NCI-H82 treated with DMSO at 0.1 percent for 48 hours (cell line): ENCODE measurements around the gene EPN2.

Source experiments
- DNase-seq: peaks from one replicate; lab custom pipeline; 2025; ENCODE audit not compliant: unreplicated experiment; lab: John Stamatoyannopoulos, UW

The EPN2 gene

DNA sequence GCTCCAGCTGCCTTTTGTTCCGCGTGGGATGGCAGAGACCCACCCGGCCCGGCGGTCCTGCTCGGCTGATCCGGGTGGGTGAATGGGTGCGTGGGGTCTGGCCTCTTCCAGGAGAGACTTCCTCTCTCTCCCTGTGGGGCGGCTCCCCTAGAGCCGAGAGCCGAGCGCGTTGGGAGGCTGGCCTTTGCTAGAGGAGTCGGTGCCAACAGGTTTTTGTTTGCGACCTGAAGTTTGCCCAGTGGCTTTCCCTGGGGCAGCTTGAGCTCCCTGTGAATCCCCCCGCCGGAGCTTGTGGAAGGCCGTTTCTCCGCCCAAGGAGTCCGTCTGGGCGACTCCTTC is 970 bp downstream of the EPN2 start:
- DNase-seq = no peak

DNA sequence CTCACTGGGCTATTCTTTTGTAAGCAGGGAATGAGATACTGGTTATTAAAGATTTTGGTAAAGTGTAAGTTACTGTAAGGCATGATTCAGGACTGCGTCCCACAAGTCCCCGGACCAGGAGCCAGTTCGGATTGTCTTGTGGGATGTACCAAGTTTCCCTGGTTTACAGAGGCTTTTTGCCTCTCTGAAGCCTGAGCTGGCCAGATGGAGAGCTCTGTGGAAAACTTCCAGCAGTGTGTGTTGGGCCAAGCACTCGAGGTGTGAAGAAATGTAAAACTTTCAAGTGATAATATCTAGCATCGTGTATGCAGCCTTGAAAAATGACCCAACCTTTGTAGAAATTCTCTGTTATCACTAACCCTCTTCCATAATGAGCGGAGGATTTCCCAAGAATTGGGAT is 2.4 kb downstream of the EPN2 start:
- DNase-seq = no peak

DNA sequence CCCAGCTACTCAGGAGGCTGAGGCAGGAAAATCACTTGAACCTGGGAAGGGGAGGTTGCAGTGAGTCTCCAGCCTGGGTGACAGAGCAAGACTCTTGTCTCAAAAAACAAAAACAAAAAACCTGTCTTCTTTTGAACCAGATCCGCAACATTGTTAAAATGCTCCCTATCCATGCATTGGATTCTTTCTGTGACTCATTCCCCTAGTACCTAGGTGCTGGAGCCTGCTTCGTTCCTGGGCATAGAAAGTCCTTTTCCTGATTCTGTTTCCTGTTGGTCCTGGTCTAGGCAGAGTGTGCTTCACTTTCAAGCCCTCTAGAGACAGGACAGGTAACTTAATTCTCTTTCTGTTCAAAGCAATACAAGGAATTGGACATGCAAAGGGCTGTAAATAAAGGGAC is 5.2 kb downstream of the EPN2 start:
- DNase-seq = no peak

DNA sequence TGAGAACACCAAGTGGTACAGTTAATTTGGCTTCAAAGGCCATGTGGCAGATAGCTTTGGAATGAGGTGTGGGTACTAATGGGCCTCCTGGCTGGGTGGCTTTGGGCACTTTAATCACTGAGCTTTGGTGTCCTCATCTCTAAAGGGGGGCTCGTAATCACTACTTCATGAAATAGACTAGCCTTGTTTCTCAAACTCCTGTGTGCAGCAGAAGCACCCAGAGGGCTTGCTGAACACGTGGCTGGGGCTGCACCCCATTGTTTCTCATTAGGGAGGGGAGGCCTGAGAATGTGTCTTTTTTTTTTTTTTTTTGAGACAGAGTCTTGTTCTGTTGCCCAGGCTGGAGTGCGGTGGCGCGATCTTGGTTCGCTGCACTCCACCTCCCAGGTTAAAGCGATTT is 5.8 kb downstream of the EPN2 start:
- no peak for DNase-seq

DNA sequence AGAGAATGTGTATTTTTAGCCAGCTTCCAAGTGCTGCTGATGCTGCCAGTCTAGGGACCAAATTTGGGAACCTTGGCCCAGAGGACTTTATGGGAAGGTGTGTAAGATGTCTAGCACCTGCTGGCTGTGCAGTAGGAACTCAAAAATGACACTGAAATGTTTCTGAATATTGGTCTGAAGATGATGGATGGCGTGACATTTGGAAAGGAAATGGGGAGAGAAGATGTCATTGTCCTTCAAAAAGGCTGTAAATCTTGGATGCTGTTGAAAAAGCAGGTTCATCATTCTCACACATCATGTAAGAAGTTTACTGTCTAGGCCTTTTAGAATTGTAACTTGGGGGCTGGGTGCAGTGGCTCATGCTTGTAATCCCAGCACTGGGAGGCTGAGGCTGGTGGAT is 6.7 kb downstream of the EPN2 start:
- no peak for DNase-seq

DNA sequence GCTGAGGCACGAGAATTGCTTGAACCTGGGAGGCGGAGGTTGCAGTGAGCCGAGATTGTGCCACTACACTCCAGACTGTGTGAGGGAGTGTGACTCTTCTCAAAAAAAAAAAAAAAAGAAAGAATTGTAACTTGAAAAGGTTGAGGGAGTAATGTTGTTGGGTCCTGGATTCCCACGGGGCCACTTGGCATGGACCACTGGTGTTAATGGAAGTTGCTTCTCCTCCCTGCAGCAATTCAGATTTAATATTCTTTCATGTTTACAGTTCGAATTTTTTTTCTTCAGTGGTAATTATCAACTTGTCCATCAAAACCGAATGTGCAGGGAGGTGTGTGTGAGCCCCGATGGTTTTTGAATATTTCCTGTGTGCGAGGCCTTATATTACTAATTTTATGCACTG is 7.2 kb downstream of the EPN2 start:
- no peak for DNase-seq

DNA sequence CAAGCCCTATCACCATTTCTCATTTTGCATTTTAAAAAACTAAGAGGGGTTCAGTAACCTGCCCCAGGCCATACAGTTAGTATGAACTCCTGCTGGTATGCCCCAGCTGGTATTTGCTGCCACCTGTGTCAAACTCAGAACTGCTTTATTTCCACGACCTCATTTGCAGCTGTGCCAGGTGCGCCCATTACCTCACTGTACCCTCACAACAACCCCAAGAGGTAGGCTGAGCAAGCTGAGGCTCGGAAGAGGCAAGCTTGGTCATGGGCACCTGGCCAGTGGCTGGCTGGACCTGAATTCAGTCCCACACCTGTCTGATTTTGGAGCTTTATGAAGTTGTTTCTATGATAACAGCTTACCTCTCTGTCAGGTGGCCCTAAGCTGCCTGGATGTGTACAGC is 7.6 kb downstream of the EPN2 start:
- no peak for DNase-seq

DNA sequence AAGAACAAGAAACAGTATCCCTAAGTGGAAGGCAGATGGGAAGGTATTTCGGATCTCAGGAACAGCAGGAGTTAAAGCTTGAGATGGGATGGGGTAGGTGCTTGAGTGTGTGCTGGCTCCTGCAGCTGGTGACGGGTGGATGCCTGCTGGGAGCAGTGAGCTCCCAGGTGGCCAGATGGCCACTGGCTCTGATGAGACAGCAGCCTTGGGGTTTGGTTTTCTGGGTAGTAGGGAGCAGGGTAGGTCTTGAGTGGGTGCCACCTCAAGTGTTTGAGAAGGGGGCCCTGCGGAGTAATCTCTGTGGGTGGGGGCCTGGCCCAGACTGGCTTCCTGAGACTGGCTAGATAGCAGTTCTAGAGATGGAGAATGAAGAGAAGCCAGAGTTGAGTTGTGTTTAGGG is 10.3 kb downstream of the EPN2 start:
- no peak for DNase-seq

DNA sequence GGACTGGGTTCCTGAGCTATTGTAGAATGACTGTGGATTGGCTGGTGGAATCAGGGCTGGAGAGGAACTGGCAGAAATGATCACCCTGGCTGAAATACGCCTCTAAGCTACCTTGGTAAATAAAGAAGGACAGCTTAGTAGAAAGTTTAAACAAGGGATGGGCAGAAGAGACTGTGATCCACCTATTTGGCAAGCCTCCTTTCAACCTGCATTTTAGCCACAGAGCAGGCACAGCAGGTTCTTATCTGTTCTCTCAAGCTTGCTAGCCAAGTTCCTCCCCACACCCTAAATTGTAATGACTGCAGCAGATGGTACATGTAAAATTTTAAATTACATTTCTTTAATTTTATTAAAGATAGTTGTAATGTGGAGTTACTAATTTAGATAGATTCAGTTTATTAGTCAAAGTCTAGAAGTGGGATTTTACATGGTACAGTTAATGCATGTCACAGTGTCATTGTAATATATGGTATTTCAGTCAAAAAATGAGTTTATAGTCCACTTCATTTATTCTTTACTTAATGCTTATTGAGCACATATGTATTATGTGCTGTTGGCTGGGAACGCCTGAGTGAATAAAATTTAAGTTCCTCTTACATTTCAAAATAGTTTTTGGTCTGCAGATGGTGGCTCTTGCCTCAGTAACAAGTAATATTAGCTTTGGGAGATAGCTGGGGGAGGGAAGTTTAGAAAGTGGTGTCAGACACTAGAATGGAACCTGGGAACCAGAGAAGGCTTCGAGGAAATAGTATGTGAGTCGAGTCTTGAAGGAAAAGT is 11.2 kb downstream of the EPN2 start:
- DNase-seq = no peak

DNA sequence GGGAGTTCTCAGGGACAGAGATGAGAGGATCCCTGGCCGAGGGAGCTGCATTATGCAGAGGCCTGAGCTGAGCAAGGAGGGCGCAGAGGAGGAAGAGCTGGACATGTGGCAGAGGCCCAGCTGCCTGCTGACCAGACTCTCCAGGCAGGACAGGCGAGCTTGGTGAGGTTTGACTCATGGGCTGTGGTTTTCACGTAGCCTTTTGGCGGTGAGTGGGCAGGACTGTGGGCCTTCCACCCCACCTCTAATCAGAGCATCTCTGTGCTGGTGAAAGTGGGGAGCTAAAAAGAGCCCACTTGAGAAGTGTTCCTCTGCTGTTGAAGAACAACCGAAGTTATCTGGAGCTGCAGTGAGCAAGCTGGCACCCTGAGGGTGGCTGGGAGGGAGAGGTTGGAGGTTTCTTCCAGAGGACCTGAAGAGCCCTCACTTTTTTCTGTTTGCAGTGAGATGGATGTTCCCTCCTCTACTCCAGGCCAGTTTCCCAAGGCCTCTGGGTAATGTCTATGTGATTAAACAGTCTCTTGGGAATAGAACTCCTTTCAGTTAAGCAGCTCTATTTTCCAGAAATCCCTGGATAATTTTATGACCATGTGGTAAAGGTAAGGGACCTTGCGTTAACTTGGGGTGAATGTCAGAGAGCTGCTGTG is 11.9 kb downstream of the EPN2 start:
- DNase-seq = no peak

DNA sequence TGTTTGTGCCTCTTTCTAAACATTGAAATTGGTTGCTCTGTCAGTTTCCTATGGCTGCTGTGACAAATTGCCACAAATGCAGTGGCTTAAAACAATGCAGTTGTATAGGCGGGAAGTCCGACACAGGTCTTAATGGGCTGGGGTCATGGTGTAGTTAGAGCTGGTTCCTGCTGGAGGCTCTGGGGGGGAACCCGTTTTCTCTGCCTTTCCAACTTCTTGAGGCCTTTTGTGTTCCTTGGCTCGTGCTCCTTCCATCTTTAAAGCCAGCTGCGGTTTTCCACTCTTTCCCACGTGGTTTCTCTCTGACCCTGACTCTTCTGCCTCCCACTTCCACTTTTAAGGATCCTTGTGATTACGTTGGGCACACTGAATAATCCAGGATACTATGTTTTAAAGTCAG is 12.5 kb downstream of the EPN2 start:
- no peak for DNase-seq

DNA sequence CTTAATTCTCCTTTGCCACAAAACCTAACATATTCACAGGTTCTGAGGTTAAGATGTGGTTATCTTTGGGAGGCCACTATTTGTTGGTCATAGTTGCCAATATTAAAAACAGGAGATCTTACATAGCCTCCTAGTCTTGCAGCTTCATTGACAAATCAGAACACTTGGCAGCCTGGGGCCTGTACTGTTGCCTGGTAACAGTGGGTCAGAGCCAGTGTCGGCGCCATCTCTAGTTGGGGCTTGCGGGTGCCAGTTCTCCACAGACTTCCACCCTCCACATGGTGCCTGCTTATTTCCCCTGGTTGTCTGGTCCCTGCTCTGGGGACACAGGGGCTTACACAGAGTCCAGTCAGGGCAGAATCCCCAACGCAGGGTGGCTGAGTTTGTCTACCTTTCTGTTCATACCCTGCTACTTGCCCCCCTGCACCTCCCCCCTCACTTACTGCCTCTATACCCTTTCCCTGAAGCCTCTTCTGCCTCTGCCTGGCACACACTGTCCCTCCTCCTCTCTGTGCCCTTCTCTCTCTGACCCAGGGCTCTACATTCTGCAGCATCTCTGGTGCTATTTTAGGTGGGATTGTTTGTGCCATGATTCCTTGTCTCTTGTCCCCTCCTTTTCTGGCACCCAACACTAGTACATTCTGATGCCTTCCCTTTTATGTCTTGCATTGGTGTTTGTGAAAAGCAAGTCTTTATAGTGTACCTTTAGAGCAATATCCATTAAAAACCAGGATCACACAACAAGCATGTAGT is 13.4 kb downstream of the EPN2 start:
- no peak for DNase-seq

DNA sequence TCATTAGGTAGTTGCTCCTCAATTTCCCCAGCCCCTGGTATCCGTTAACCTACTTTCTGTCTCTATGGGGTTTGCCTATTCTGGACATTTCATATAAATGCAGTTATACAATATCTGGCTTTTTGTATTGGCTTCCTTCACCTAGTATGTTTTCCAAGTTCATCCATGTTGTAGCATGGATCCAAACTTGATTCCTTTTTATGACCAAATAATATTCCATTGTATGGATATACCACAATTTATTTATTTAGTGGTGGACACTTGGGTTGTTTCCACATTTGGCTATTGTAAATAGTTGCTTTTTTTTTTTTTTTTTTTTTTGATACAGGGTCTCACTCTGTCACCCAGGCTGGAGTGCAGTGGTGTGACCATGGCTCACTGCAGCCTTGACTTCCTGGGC is 15.9 kb downstream of the EPN2 start:
- DNase-seq = no peak

DNA sequence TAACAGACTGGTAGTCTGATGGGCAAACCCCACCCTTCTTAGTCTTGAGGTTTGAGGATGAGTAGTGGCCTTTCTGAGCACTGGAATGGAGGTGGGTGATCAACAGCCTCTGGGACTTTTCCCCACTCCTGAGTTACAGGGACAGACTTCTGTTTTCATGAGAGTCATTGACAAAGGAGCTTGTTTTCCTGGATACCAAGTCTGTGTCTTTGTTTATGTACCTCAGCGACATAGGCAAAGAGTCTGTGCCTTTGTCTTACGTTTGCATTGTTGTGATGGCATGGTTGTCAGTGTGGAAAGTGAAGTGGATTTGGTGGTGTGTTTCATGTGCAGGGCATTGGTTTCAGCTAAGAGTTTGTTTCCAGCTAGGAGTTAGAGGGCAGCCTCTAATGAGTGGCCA is 17.5 kb downstream of the EPN2 start:
- DNase-seq = no peak

DNA sequence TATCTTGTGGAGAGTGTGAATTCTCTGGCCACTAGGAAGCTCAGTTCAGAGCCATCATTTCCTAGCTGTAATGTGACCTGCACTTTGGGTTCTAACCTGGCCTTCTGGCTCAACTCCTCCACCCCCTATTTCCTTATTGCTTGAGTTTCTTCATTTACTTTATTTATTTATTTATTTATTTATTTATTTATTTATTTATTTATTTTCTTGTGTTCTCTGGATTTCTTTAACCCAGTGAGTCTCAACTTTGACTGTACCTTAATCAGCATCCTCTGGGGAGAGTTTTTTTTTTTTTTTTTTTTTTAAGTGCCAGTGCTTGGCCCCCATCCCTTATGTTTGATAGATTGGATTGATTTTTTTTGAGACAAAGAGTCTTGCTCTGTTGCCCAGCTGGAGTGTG is 18.1 kb downstream of the EPN2 start:
- DNase-seq = no peak

DNA sequence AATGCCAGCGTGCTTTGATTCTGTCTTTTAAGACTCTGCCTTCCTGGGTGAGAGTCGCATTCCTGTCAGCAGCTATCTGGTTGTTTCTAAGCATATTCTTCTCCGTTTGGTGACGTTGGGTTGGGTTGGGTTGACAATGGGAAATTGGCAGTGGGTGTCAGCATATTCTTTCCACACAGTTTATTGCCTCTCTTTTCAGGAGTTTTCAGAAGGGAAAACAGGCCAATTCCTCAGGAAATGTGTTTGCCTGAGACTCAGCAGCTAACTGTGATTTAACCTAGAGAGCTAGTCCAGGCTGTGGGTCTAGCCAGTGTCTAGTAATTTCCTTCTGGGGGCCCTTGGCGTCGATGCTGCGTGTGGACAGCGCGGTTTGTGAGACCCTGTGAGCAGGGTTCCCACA is 21.2 kb downstream of the EPN2 start:
- no peak for DNase-seq

DNA sequence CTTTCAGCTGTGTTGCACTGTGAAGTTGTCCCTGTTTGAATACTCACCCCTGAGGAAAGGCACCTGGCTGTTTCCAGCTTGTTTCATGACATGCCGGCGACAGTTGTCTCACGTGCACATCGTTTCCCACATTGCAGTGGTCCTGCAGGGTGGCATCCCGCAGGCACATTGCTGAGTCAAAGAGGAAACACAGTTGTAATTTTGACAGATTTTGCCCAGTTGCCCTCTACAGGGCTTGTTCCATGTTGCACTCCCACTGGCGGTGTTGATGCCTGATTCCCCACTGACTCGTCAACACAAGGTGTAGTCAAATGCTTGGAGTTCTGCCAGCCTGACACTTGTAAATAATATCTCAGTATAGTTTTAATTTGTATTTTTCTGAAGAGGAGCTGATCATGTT is 23.8 kb downstream of the EPN2 start:
- DNase-seq = no peak

DNA sequence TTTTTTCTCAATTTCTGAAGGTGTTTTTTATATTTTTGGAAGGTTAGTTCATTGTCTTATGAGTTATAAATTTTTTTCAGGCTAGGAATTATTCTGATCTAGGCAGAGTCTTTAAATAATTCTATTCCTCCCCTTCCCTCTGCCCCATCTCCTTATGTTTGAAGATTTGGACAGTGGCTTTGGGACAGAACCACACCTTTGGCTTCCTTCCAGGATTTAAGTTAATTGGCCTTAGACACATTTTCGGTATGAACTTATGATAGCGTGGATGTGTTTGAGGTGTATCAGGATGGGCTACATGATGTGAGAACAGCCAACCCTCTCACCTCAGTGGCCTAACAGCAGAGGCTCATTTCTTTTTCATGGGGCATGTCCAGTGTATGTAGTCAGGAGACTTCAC is 24.3 kb downstream of the EPN2 start:
- DNase-seq = no peak

DNA sequence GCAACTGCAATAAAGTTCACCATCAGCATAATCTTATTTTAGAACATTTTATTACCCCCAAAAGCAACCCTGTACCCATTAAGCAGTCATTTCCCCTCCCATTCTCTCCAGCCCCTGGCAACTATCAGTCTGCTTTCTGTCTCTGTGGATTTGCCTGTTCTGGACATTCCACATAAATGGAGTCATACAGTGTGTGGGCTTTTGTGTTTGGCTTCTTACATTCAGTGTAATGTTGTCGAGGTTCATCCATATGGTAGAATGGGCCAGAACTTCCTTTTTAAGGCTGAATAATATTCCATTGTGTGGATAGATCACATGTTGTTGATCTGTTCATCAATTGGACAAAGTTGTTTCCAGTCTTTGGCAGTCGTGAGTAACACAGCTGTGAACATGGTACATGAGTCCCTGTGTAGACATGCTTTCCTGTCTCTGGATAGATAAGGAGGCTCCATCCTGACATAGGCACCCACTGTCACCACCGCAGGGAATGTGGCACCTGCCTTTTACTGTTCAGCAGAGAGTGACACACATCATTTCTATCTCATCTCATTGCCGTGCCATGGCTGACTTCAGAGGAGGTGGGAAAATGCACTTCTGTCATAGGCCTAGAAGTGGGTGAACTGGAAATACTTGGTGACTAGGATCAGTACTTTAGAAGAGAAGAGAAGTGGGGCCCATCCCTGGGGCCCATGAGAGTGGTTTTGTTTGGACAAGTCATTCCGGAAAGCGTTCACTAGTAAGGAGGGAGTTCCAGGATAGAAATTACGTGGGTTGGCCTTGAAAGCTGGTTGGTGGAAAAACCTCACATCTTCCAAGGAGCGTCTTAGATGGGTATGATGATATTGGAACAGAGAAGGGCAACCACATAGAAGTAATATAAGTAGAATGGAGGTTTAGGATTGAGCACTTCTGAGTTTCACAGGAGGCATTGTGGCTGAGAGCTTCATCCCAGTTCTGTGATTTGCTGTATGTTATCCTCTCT is 25.8 kb downstream of the EPN2 start:
- no peak for DNase-seq

DNA sequence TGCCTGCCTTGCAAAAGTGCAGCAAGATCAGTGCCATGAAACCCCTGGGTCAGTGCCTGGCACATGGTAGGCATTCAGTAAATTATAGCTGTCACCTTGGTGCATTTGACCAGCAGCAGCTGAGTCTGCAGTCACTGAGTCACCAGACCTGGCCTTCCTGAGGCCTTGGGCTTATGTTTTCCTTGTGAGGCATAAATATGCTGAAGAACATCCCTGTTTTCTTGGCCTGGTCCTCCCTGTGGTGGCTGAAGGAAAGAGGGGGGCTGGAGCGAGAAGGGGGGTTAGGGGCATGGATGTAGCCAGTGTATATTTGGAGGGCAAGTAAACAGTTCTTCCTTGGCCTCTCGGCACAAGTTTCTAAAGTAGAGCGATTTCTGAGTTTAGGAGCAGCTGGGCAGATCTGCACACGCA is 26.5 kb downstream of the EPN2 start:
- DNase-seq = no peak

DNA sequence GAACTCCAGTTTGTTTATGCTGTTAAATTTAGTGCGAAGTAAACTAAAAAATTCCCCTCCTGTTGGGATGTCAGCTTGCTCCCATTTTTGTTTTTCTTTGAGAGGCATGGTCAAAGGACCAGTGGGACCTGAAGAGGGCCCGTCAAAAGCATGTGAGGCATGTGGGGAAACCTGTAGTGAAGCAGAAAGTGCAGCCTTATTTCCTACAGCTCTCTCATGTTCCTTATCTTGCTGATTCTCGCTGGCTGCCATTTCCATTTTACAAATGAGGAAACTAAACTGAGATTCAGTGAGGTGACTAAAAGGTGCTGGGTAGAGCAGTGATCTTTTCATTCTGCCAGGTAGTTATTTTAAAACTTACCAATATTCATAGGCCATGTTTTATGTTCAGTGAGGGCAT is 27.1 kb downstream of the EPN2 start:
- DNase-seq = no peak
